Vein endothelial cell (primary cell): ENCODE results near the gene TMEM87B. TPM values are rescaled to one million over a fixed set of nuclear protein-coding genes. Genes with fewer than 3 reads are reported as not detected.

ENCODE experiments used
- total RNA-seq: library from RNA; depleted of rRNA; stranded (reverse); fragments of >200 nt; gene quantifications from 2 replicates; pipeline ENCODE4 v1.2.3, GENCODE V29; 2012

TMEM87B gene, protein sequence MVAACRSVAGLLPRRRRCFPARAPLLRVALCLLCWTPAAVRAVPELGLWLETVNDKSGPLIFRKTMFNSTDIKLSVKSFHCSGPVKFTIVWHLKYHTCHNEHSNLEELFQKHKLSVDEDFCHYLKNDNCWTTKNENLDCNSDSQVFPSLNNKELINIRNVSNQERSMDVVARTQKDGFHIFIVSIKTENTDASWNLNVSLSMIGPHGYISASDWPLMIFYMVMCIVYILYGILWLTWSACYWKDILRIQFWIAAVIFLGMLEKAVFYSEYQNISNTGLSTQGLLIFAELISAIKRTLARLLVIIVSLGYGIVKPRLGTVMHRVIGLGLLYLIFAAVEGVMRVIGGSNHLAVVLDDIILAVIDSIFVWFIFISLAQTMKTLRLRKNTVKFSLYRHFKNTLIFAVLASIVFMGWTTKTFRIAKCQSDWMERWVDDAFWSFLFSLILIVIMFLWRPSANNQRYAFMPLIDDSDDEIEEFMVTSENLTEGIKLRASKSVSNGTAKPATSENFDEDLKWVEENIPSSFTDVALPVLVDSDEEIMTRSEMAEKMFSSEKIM
- total RNA-seq: 39.5 and 41.8 TPM in 2 replicates

DNA sequence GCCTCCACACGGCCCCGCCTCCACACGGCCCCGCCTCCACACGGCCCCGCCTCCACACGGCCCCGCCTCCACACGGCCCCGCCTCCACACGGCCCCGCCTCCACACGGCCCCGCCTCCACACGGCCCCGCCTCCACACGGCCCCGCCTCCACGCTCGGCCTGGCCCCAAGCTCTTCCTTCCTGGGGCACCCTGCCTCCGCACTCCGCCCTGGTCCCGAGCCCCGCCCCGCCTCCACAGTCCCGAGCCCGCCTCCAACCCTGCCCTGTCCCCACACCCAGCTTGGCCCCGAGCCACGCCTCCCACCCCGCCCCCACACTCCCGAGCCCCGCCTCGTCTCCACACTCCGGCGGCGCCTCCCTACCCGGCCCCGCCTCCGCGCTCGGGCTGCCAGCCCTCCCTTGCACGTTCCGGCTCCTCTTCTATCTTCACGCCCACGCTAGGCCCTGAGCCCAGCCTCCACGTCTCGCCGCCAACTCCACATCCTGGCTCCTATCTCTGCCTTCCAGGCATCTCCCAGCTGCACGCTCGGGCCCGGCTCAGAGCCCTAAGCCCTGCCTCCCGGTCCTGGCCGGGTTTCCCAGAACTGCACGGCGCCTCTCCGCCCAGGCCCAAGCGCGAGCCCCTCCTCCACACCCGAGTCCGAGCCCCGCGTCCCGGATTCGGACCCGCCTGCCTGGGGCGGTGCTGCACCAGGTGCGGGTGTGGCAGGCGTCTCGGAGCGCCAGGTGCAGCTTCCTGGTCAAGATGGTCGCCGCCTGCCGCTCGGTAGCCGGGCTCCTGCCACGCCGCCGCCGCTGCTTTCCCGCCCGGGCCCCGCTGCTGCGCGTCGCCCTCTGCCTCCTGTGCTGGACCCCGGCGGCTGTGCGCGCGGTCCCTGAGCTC lies at the start of gene TMEM87B:
Gene TMEM87B, plus strand, starts transcription at position 423 of the 883 bp plus-strand sequence. Its CDS starts 323 bp downstream, at position 746.

DNA sequence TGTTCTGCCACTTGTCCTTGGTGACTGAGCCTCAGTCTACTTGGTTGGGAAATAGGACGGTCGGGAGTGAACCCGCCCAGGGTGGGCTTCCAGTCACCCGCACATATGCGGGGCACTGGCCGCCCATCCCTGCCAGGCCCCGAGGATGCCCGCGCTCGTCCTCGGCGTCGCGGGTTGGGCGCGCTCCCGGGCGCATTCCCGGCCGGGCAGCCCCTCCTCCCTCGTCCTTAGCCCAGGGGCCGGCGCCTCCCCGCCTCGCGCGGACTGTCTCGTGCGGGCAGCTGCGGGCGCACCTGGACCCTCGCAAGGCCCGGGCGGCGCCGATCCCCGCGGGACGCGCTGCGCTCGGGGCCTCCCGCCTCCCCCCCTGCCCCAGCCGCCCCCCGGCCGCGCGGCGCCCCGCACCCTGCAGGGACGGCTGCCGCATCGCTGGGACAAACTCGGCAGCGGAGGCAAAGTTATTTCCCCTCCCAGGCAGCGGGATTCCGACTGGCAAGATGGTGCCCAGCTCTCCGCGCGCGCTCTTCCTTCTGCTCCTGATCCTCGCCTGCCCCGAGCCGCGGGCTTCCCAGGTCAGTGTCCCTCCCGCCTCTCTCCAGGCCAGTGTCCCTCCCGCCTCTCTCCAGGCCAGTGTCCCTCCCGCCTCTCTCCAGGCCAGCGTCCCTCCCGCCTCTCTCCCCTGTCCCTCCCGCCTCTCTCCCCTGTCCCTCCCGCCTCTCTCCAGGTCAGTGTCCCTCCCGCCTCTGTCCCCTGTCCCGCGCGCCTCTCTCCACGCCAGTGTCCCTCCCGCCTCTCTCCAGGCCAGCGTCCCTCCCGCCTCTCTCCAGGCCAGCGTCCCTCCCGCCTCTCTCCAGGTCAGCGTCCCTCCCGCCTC lies 83.3 kb downstream of the TMEM87B start, which contains the start of gene FBLN7:
Gene FBLN7, plus strand, starts transcription at position 227 of the 874 bp plus-strand sequence. Its CDS starts 271 bp downstream, at position 498.

Other genes with a start within 250 kb of the TMEM87B start
- gene ANAPC1, start 171.1 kb upstream of the TMEM87B start, total RNA-seq: 76.8 and 83.5 TPM in 2 replicates
- 35.0 and 41.8 TPM in 2 replicates for gene MERTK, start 156.7 kb upstream of the TMEM87B start, total RNA-seq
- 1.1 and 4.6 TPM in 2 replicates for gene FBLN7, start 83.1 kb downstream of the TMEM87B start, total RNA-seq
- gene ZC3H8, start 199.8 kb downstream of the TMEM87B start, total RNA-seq: 18.8 and 27.1 TPM in 2 replicates
- gene ZC3H6, start 220.3 kb downstream of the TMEM87B start, total RNA-seq: 3.0 and 3.3 TPM in 2 replicates